Sigmoid colon (tissue), 7 donors: ENCODE data around the gene HECTD1. TPM values are rescaled to one million over a fixed set of nuclear protein-coding genes. Genes with fewer than 3 reads are reported as not detected.
"Not testable (repeated sequence)": the region's sequence is repeated elsewhere in the genome, so short reads cannot be mapped to it uniquely, and the experiment has no call there.

Experiments
- DNase-seq: peaks from one replicate; pipeline ENCODE4 v3.0.0-alpha.2; 2019
- H3K27ac ChIP-seq, 4 donors: fragments of 200-600 bp; sonication (generic); one replicate each; pipeline ENCODE4 v1.5.1; 2016 to 2019; ENCODE audit warnings: mild to moderate bottlenecking in 1 of 4
- H3K27me3 ChIP-seq, 3 donors: fragments of 200-600 bp; sonication (generic); one replicate each; pipeline ENCODE4 v1.5.1; 2019; ENCODE audit warnings: mild to moderate bottlenecking in 1 of 3
- H3K36me3 ChIP-seq, 4 donors: fragments of 200-600 bp; sonication (generic); one replicate each; pipeline ENCODE4 v1.5.1; 2016 to 2019
- H3K4me1 ChIP-seq, 4 donors: fragments of 200-600 bp; sonication (generic); one replicate each; pipeline ENCODE4 v1.5.1; 2017 to 2019
- H3K4me3 ChIP-seq, 4 donors: fragments of 200-600 bp; sonication (generic); one replicate each; pipeline ENCODE4 v1.5.1; 2017 to 2019; ENCODE audit warnings: mild to moderate bottlenecking in 2 of 4, moderate library complexity in 1 of 4
- H3K9me3 ChIP-seq, 4 donors: fragments of 200-600 bp in 3 of 4; sonication (generic) in 3 of 4; one replicate each; pipeline versions ENCODE4 v1.5.1 to v1.6.1; 2013 to 2019
- EP300 ChIP-seq, 4 donors: sonication (generic); formaldehyde crosslinking; IDR thresholded peaks; one replicate each; pipeline ENCODE4 v1.6.1; 2017; ENCODE audit warnings: antibody characterized with exemption in 4 of 4
- POLR2A ChIP-seq, 2 donors: fragments of 450-650 bp; IDR thresholded peaks; one replicate each; pipeline ENCODE4 v1.6.1; 2016; ENCODE audit warnings: antibody characterized with exemption in 2 of 2, mild to moderate bottlenecking in 2 of 2, moderate library complexity in 2 of 2
- POLR2AphosphoS5 ChIP-seq, 4 donors: sonication (generic); formaldehyde crosslinking; IDR thresholded peaks; one replicate each; pipeline ENCODE4 v1.6.1; 2017; ENCODE audit warnings: antibody characterized with exemption in 4 of 4
- WGBS, 2 donors: extraction: QIAGEN DNeasy Blood & Tissue Kit; methylation state at CpG; one replicate each; pipeline ENCODE4 v1.1.7; 2013; 5-methylcytosine and 5-hydroxymethylcytosine counted together
- intact Hi-C: fragments of 100-400 bp; cut with DNase I; formaldehyde crosslinking; loops from one replicate; pipeline ENCODE4 v1.15.1; 2023
- polyA plus RNA-seq, 3 donors: library from polyadenylated mRNA; stranded (reverse); fragments of 200-250 nt; gene quantifications; one replicate each; pipeline ENCODE4 v1.2.3, GENCODE V29; 2013
- total RNA-seq, 4 donors: library from RNA; depleted of rRNA; stranded (reverse); fragments of >200 nt; gene quantifications; one replicate each; pipeline ENCODE4 v1.1.0, GENCODE V29; 2016
- TF ChIP-seq, protein P1 (sequence below), 4 experiments: fragments of 450-650 bp in 3 of 4; fragments of 200-600 bp in 1 of 4; IDR thresholded peaks; one replicate each; pipeline ENCODE4 v1.5.1; 2016 to 2019; ENCODE audit warnings: antibody characterized with exemption in 4 of 4, mild to moderate bottlenecking in 3 of 4, moderate library complexity in 2 of 4
- donor health status: healthy with polysubstance abuse.
- donor health status: Bipolar disorder and iron deficiency.
- donor health status: healthy.

The HECTD1 gene
- total and polyA plus RNA-seq, 7 donors: 30.0 to 186 (median 152) TPM

DNA sequence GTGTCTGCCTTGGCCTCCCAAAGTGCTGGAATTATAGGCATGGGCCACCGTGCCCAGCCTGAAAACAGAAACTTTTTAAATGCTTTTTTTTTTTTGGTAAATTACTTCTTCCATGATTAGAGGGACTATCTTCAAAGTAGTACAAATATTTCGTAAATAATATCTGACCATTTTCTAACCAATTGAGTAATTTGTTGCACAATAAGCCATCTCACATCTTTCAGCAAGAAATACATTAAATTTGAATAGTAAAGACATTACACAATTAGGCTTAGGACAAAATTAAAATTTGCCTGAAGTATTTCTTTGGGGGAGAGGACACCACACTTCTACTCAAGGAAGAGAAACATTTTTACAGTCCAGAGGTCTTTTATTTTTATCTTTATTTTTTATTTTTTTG is 96.7 kb downstream of the HECTD1 start:
- H3K36me3 ChIP-seq: peaks cover 36 to 100% (median 63%) of the 10 kb centered on the region in 4 donors
- H3K4me3 ChIP-seq: no peak overlapping the region
- TF ChIP-seq EP300 (IDR thresholded peaks at IDR 0.05): no peak
- TF ChIP-seq, protein P1, sequence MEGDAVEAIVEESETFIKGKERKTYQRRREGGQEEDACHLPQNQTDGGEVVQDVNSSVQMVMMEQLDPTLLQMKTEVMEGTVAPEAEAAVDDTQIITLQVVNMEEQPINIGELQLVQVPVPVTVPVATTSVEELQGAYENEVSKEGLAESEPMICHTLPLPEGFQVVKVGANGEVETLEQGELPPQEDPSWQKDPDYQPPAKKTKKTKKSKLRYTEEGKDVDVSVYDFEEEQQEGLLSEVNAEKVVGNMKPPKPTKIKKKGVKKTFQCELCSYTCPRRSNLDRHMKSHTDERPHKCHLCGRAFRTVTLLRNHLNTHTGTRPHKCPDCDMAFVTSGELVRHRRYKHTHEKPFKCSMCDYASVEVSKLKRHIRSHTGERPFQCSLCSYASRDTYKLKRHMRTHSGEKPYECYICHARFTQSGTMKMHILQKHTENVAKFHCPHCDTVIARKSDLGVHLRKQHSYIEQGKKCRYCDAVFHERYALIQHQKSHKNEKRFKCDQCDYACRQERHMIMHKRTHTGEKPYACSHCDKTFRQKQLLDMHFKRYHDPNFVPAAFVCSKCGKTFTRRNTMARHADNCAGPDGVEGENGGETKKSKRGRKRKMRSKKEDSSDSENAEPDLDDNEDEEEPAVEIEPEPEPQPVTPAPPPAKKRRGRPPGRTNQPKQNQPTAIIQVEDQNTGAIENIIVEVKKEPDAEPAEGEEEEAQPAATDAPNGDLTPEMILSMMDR (IDR thresholded peaks at IDR 0.05): no peak
- TF ChIP-seq POLR2A (IDR thresholded peaks at IDR 0.05): no peak
- TF ChIP-seq POLR2AphosphoS5 (IDR thresholded peaks at IDR 0.05): no peak
- no peak overlapping the region for H3K27ac ChIP-seq
- H3K27me3 ChIP-seq: no peaks in the 10 kb centered on the region
- 96 to 98% methylated on average over 2 of the region's 2 CpGs for WGBS, 2 donors
- intact Hi-C loops: no loop called here
- no peaks in the 10 kb centered on the region for H3K9me3 ChIP-seq
- no peak for DNase-seq
- H3K4me1 ChIP-seq: no peaks in the 10 kb centered on the region

DNA sequence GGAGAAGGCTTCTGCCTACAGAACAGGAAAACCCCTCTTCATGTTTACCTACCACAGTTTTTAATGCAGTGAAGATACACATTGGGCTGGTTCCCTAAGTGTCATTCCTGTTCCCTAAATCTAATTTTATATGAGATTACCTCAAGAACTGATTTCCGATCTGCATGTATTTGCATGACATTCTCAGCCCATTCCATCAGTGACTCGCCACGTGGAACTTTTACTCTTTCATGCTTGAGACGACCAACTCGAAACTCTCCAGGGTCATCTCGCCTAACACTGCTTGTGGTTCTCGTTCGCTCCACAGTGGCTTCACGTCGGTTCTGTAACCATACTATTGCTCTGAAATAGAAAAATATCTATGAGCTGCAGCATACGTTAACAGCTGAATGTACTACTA is 98.3 kb downstream of the HECTD1 start:
- no peak overlapping the region for H3K4me3 ChIP-seq
- no peak overlapping the region for H3K27ac ChIP-seq
- H3K9me3 ChIP-seq: no peaks in the 10 kb centered on the region
- DNase-seq: no peak
- TF ChIP-seq POLR2AphosphoS5 (IDR thresholded peaks at IDR 0.05) (no peak), EP300 (IDR thresholded peaks at IDR 0.05) (no peak)
- WGBS, 2 donors: 91 to 96% methylated on average over 11 of the region's 11 CpGs
- no peaks in the 10 kb centered on the region for H3K4me1 ChIP-seq
- peaks cover 45 to 100% (median 62%) of the 10 kb centered on the region in 4 donors for H3K36me3 ChIP-seq
- intact Hi-C loops: no loop called here
- H3K27me3 ChIP-seq: no peaks in the 10 kb centered on the region

DNA sequence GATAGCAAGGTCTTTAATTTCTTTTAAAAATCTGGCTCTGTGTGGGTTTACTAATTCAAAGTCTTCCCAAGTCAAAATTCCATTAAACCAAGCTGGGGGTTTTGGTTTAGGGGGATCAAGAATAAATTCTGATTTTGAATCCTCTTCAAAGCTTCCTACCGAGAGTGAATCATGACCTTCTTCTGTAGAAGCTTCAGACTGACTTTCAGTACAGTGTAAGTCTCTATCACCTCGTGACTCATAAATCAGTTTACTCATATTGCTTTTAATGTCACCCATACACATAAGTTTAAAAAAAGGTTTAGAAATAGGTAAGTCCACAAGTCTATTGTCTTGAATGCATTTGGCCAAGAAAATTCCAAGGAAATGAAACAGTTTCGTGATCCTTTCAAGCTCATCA is 100.8 kb downstream of the HECTD1 start:
- Histone ChIP-seq H3K36me3 (peaks cover 36 to 100% (median 62%) of the 10 kb centered on the region in 4 donors), H3K27ac (no peak overlapping the region), H3K4me1 (no peaks in the 10 kb centered on the region), H3K9me3 (no peaks in the 10 kb centered on the region), H3K4me3 (no peak overlapping the region), H3K27me3 (no peaks in the 10 kb centered on the region)
- DNase-seq: no peak
- intact Hi-C loops: no loop called here
- TF ChIP-seq, protein P1 (IDR thresholded peaks at IDR 0.05): no peak
- TF ChIP-seq EP300 (IDR thresholded peaks at IDR 0.05) (no peak), POLR2A (IDR thresholded peaks at IDR 0.05) (no peak), POLR2AphosphoS5 (IDR thresholded peaks at IDR 0.05) (no peak)
- 85 to 90% methylated on average over 3 of the region's 3 CpGs for WGBS, 2 donors

DNA sequence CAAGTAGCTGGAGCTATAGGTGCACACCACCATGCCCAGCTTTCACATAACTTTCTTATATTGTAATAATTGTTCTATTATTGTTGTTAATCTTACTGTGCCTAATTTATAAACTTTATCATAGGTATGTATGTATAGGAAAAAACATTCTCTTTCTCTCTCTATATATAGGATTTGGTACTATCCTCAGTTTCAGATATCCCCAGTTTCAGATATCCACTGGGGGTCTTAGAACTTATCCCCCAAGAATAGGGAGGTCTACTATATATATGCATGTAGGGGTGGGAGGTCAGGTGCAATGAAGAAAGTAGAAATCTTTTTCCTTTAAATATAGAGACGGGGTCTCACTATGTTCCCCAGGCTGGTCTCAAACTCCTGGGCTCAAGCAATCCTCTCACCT is 110.5 kb downstream of the HECTD1 start:
- no peak for TF ChIP-seq POLR2AphosphoS5 (IDR thresholded peaks at IDR 0.05)
- no peak for TF ChIP-seq POLR2A (IDR thresholded peaks at IDR 0.05)
- no peak for TF ChIP-seq EP300 (IDR thresholded peaks at IDR 0.05)
- TF ChIP-seq, protein P1 (IDR thresholded peaks at IDR 0.05): no peak
- Histone ChIP-seq H3K4me3 (no peak overlapping the region), H3K9me3 (no peaks in the 10 kb centered on the region), H3K27me3 (no peaks in the 10 kb centered on the region), H3K4me1 (peaks cover 0 to 1% (median 0%) of the 10 kb centered on the region in 4 donors), H3K27ac (no peak overlapping the region), H3K36me3 (peaks cover 4 to 51% (median 32%) of the 10 kb centered on the region in 4 donors)
- WGBS, 2 donors: 97 to 100% methylated on average over 1 of the region's 1 CpG
- intact Hi-C loops: no loop called here
- DNase-seq: no peak

DNA sequence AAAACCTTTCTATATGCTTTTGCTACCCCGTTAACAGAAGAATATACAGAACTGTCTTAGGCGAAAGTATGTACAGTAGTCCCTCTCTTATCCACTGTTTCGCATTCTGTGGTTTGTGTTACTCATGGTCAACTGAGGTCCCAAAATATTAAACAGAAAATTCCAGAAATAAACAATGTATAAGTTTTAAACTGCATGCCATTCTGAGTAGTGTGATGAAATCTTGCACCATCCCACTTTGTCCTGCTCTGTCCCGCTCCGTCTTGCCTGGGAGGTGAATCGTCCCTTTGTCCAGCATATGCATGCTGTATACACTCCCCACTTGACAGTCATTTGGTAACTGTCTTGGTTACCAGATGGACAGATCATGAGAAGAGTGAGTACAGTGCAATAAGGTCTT is 111.3 kb downstream of the HECTD1 start:
- H3K27me3 ChIP-seq: no peaks in the 10 kb centered on the region
- DNase-seq: no peak
- H3K4me3 ChIP-seq: no peak overlapping the region
- TF ChIP-seq POLR2A (IDR thresholded peaks at IDR 0.05) (no peak), POLR2AphosphoS5 (IDR thresholded peaks at IDR 0.05) (no peak), EP300 (IDR thresholded peaks at IDR 0.05) (no peak)
- TF ChIP-seq, protein P1 (IDR thresholded peaks at IDR 0.05): no peak
- H3K4me1 ChIP-seq: peaks cover 0 to 8% (median 5%) of the 10 kb centered on the region in 4 donors
- H3K36me3 ChIP-seq: peaks cover 4 to 43% (median 28%) of the 10 kb centered on the region in 4 donors
- H3K27ac ChIP-seq: no peak overlapping the region
- intact Hi-C loops: no loop called here
- WGBS, 2 donors: 94 to 96% methylated on average over 6 of the region's 6 CpGs
- no peaks in the 10 kb centered on the region for H3K9me3 ChIP-seq

DNA sequence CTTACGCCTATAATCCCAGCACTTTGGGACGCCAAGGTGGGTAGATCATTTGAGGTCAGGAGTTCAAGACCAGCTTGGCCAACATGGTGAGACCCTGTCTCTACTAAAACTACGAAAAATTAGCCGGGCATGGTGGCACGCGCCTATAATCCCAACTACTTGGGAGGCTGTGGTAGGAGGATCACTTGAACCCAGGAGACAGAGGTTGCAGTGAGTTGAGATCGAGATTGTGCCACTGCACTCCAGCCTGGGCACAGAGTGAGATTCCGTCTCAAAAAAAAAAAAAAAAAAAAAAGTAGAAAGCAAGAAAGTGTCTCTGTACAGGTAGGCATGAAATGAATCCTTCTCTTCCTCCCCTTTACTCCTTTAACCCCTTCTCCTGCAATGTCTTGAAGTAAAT is 111.8 kb downstream of the HECTD1 start:
- H3K4me3 ChIP-seq, intact Hi-C loops: not testable (repeated sequence)
- H3K36me3 ChIP-seq: peaks cover 4 to 39% (median 24%) of the 10 kb centered on the region in 4 donors

DNA sequence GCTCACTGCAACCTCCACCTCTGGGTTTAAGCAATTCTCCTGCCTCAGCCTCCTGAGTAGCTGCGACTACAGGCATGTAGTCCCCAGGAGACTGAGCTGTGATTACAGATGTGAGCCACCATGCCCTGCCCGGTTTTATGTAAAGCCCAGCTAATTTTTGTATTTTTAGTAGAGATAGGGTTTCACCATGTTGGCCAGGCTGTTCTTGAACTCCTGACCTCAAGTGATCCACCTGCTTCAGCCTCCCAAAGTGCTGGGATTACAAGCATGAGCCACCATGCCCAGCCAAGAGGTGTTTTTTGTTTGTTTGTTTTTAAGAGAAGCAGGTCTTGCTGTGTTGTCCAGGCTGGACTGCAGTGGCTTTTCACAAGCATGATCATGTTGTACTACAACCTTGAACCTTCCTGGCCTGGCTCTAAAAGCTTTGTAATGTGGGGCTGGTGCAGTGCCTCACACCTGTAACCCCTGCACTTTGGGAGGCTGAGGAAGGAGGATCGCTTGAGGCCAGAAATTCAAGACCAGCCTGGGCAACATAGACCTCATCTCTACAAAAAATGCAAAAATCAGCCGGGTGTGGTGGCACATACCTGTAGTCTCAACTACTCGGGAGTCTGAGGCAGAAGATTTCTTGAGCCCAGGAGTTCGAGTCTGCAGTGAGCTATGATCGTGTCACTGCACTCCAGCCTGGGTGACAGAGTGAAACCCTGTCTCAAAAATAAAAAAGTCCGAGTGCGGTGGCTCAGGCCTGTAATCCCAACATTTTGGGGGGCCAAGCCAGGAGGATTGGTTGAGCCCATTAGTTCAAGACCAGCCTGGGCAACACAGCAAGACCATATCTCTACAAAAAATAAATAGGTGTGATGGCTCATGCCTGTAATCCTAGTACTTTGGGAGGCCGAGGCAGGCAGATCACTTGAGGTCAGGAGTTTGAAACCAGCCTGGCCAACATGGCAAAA is 113.4 kb downstream of the HECTD1 start:
- H3K4me3 ChIP-seq, H3K9me3 ChIP-seq, H3K27me3 ChIP-seq, intact Hi-C loops, H3K27ac ChIP-seq, DNase-seq: not testable (repeated sequence)
- H3K36me3 ChIP-seq: peaks cover 0 to 22% (median 10%) of the 10 kb centered on the region in 4 donors
- H3K4me1 ChIP-seq: peaks cover 0 to 21% (median 16%) of the 10 kb centered on the region in 4 donors
- 96 to 98% methylated on average over 10 of the region's 10 CpGs for WGBS, 2 donors

More for the DNA sequence above, 111.8 kb downstream of the HECTD1 start:
- DNase-seq, H3K27me3 ChIP-seq, H3K9me3 ChIP-seq, H3K27ac ChIP-seq: not testable (repeated sequence)
- H3K4me1 ChIP-seq: peaks cover 0 to 12% (median 10%) of the 10 kb centered on the region in 4 donors
- 97 to 98% methylated on average over 8 of the region's 8 CpGs for WGBS, 2 donors
